SKM-1 treated with dmso at 0.1 percent for 144 hours (cell line): ENCODE results near the gene CHST11.
"Not testable (repeated sequence)": the region's sequence is repeated elsewhere in the genome, so short reads cannot be mapped to it uniquely, and the experiment has no call there.

Experiments used
- DNase-seq: peaks from one replicate; lab custom pipeline; 2025; ENCODE audit not compliant: unreplicated experiment; lab: John Stamatoyannopoulos, UW

CHST11 gene

DNA sequence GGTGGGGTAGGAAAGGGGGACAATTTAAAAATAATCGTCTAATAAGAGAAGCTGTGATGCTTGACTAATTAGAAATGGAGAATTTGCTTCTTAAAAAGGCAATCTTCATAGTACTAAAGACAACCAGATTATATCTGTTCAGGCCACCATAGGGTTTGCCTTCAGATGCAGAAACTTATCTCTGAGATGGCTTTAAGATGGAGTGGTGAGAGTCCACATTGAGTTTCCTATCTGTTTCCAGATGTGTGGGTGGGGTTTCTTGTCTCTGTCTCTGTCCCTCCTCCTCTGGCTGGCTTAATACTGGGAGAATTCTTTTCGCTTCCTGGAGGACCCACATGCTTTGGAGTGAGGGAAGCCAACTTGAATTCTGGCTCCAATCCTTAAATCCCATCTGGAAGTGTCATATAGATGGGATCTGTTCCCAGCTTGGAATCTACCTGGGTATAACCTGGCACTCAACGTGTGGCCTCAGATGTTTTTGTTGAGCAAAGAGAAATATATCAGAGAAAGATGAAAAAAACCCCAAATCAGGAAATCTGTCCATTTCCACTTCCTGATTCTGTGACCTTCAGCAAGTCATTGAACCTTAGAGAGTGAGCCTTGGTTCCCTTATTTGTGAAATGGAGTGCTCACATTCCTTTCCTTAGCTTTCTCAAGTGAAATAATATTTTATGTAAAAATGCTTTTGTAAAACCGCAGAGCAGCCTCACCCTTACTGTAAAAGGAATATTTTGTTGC is 66.4 kb downstream of the CHST11 start:
- DNase-seq = peak; percentile 25

DNA sequence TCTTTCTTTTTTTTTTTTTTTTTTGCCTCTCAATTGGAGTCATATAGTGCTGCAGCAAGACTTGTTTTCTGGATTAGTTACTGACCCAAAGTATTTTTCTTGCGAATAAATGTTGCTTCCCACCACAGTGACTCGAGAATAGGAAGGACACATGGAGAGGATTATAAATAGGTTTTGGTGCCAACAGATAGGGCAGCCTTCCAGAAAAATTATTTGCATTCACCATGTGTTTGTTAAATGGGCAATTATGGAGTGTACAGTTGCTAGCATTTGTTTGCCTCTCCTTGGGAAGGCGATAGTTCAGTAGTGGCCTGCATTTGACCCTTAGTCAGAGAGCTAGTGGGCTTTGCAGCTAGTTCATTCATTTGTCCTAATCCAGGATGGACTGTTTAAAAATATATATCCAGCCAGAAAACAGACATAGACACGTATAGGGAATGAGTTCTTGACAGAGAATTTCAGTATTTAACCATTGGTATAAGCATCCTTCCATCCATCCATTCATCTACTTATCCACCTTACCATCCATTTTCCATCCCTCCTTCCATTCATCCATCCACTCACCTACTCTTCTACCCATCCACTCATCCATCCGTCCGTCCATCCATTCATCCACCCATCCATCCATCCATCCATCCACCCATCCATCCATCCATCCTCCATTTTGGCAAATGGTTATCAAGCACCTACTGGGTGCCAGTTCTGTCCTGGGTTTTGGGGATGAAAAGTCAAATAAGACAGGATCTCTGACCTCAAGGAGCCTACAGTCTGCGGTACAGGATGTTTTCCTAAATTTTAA is 67.5 kb downstream of the CHST11 start:
- no peak for DNase-seq

DNA sequence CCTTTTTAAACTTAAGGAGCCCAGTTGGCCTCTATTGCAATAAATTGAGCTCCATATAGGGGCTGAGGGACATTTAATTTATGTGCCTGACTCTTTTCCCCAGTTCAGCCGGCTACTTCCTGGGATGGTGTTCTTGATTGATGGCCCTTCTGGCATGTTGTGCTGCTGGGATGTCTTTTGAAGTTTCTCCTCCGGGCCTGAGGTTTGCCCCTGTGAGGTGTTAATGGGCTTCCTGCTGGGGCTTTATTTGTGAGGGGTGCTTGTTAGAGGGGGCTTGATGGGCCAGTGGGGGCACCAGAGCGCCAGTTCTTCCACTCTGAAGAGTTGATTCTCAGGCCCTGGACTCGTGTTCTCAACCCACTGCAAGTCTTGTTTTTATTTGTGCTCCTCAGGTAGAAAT is 69.6 kb downstream of the CHST11 start:
- DNase-seq = no peak

DNA sequence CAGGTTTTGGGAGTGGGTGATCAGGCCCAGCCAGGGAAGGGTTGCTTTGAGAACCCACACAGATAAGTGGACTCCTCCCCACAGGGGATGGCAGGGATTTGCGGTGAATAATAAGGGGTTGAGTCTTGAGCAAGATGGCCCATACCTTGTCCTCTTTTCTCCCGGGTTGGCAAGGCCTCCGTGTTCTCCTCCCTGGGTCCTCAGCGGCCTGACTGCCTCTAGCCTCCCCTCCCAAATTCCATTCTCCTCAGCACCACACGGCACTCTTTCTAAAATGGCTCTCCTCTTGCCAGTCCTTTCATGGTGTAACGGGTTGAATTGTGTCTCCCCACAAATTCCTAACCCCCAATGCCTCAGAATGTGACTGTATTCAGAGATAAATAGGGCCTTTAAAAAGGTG is 70.0 kb downstream of the CHST11 start:
- DNase-seq = no peak

DNA sequence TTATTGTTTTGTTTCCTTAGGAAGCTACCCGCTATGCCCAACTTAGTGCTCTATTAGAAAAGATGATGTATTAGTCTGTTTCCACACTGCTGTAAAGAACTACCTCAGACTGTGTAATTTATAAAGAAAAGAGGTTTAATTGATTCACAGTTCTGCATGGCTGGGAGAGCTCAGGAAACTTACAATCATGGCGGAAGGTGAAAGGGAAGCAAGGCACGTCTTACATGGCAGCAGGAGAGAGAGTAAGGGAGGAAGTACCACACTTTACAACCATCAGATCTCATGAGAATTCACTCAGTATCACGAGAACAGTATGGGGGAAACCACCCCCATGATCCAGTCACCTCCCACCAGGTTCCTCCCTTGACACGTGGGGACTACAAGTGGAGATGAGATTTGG is 70.9 kb downstream of the CHST11 start:
- not testable (repeated sequence) for DNase-seq

DNA sequence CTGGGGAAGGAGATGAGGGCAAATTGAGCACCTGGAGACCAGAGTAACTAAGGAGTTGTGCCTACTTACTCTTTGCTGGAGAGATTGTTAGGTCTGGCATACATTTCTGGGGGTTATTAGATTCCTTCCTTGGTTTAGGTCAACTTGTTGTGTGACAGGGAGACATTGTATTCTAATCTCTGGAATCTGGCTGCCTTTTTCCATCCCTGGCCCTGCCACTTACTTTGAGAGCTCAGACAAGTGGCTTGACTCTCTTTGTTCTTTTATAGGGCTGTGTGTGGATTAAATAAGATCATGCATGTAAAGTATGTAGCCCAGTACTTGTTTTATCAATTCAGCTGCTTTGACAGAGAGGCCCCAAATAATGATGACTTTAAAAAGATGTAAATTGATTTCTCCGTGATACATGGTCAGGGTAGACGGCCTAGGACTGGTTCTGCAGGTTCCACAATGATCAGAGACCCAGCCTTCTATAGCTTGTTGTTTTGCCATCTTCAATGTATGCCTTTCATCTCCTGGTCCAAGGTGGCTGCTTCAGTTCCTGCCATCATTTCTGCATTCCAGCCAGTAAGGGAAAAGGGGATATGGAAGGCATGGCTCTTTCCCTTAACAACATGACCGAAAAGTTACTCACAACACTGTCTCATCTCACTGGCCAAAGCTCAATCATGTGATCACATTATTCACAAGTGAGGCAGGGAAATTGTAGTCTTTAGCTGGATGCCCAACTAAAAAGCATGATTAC is 72.6 kb downstream of the CHST11 start:
- DNase-seq = no peak

DNA sequence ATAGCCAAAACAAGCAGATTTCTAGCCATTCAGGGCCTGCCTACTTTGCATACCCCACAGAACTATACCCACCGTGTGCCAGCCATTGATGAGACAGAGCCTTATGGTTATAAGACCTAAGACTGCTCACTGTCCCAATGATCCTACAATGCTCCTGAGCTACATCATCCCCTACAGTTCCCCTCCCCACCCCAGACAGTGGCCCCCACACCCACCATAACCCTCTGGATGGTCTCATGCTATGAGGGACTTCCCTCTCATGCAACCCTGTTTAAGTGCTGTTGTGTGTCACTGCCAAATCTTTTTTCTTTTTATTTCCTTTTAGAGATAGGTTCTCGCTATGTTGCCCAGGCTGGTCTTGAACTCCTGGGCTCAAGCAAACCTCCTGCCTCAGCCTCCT is 75.9 kb downstream of the CHST11 start:
- no peak for DNase-seq

DNA sequence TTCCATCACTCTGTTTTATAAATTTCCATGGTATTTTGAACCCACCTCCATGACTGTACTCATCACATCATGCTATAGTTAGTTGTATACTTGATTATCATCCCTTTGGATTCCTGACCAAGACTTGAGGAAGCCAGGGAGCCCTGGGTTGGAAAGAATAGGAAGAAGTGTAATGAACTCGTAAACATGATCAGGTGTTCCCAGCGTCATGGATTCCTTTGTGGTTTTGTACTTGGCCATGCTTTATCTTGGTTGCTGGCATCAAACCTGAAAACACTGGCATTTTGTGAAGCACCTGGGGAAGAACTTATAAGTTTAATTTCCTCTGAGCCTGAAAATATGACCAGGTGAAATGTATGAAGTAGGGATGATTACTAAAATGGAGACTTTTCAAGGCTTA is 76.4 kb downstream of the CHST11 start:
- no peak for DNase-seq

DNA sequence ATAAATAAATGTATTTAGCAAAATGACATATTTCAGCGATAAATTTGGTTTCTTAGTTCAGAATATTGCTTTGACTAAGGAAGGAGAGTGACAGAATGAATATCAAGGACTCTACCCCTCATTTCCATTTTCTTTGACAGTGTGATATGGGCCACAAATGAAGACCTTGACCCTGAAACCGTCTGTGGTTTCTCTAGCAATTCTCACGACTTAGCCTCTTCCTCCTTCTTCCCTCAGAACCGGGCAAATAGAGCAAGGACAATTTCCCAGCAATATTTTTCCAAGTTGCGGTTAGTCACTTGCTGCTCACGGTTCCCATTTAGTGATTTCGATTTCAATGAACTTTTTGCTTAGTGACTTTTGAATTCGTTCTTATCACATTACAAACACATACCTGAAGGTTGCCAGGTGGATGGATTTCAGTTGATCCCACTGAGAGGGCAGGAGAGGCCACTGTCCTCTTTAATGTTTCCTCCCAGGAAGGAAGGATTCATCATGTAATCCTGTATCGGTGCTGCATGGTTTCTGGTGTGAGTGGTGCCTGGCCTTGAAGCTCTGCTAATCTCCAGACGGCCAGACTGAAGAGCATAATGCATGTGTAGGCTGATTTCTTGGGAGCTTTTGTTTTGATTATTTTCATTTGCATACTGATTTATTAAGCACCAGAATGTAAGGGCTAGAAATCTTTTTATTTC is 77.6 kb downstream of the CHST11 start:
- no peak for DNase-seq

DNA sequence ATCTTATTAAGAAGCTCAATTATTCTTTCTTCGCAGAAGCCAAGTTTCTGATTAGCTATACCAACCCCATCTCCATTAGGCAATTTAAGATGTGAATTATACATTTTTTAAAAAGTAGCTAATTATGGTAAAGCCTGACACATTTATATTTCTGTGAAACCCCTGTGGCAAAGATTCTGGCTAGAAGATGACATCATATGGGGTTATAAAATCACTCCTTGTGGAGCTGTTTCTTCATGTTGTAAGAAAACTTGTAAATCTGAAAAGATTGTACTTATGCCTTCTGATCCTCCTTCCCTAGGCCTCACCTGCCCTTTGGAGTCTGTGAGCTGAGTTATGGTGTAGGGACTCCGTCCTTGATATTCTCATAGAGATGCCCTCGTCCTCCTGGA is 78.1 kb downstream of the CHST11 start:
- no peak for DNase-seq

DNA sequence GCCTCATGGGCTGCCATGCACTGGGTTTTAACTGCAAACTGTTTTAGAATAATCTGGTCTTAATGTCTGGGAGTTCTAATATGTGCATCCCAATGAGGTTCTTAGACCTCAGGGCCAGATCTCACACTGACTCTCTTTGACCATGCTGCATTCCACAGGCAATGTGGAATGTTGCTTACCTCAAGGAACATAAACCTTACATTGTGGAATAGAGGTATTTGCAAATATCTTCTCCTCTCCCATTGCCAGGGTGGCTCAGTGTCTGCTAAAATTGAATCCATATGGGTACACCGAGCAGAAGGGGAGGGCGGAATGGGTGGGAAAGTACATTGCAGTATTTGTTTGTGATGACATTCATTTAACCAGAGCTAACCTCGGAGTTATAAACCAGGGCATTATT is 78.6 kb downstream of the CHST11 start:
- DNase-seq = no peak

DNA sequence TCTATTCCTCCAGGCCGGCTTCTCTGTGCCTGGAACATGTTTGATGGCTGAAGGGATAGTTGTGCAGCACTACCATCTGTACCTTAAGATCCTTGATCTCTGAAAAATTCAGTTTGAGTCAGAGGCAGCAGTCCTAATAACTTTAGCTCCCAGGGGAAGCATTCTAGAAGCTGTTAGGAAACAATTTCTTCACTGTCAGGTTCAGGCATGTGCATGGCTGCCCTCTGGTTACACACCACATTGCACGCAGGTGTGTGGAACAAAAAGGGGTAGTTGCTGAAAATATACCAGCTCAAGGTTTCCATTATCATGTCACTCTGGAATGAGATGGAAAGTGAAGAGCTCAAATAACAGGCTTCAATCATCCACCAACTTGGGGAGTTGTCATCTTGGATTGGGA is 80.1 kb downstream of the CHST11 start:
- DNase-seq = no peak

DNA sequence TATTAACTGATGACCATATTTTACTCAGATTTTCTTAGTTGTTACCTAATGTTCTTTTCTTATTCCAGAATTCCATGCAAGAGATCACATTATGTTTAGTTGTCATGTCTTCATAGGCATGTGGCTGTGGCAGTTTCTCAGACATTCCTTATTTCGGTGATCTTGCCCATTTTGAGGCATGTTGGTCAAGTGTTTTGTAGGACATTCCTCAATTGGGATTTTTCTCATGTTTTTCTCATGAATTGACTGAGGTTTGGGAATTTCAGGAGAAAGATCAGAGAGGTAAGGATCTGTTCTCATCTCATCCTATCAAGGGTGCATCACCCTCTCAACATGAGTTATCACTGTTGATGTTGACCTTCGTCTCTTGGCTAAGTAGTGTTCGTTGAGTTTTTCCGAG is 81.3 kb downstream of the CHST11 start:
- no peak for DNase-seq

DNA sequence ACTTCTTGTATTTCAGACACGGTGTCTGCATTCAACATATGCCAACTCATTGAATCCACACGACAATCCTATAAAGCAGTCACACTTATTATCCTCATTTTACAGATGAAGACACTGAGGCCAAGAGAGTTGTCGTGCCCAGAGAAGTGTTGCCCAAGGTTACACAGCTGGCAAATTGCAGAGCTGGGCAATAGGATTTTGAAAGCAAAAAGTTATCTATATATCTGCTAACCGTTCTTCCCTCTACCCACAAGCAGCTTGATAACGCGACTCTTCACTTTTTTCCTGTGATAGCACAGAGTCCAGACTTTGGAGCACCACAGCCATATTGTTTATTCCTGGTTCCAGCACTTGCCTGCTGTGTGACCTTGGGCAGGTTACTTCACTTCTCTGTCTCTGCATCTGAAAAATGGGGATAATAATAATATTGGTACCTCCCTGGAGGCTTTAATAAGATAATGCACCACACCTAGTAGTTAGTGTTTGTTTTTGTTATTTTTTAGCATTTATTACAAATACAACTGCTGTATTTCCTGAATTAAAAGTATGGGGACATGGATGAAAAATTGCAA is 82.2 kb downstream of the CHST11 start:
- DNase-seq = no peak

DNA sequence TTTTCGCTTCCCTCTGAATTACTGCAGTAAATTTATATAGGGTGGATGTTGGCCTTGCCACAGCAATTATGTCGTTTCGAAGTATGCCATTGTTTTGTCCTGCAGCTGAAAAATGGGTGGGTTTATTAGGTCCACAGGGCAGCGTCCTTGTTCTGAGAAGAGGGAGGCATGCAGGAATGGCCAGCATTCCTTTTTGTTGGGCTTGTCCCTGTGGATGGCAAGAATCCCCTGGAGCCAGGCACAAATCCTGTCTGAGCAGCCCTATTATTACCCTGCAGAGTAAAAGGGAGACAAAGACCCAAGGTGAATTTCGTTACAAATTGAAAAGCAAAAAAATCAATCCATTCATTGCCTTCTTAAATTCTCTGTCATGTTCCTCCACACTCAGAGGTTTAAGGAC is 88.1 kb downstream of the CHST11 start:
- DNase-seq = no peak

DNA sequence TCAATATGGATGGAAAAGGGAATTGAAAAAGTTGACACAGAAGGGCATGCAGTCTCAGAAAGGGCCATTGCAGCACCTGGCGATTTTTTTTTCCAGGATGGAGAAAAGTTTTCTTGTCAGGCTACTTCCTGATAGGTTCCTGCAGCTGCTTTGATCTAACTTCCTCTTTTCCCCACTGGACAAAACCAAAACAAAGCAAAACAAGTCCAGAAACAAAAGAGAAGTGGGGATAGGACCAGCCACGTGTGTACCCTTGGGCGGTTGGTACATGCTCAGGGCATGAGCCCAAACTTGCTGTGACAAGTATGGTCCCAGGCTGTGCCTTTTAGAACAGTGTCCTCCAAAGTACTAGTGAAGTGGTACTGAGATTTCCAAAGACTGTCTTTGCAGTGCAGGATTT is 89.8 kb downstream of the CHST11 start:
- no peak for DNase-seq

DNA sequence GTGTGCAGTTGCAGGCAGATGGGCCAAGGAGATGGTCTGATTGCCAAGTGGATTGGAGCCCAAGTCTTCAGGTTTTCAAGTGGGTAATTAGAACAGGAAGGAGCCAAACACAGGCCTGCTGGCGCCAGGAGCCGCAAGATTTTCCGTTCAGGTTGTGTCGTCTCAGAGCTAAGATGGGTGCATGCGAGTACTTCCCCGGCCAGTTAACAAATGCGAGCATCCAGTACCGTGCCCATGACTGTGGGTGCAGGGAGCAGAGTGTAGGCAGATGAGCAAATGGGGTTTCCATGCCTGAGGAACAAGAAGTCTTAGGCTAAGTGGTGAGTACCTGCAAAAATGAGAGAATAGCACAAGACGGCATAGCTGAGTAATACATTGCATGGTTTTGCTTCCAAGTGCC is 90.5 kb downstream of the CHST11 start:
- DNase-seq = no peak

DNA sequence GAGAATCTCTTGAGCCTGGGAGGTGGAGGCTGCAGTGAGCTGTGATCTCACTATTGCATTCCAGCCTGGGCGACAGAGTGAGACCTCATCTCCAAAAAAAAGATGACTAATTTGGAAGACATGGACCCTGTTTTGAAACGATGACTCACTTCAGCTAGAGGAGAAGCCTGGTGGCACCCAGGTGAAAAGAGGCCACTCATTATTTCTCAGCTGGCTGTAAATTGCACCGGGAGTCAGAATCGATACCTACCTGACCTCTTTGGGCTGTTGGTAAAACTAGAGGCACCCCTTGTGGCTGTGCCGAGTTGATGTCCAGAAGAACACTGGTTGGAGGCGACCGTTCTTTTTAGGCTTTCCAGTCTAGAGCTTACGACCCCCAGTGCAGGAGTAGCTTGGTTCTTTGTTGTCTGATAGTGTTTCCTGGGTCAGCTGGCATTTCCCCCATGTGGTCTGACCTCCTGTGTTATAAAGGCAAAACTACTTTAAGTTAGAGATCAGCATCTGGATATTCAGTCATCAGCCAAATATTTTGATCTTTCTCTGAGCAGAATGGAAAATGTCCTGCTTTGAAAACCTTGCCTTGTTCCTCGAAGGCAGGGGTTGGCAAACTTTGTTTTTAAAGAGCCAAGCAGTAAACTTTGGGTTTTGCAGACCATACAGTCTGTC is 93.2 kb downstream of the CHST11 start:
- no peak for DNase-seq

DNA sequence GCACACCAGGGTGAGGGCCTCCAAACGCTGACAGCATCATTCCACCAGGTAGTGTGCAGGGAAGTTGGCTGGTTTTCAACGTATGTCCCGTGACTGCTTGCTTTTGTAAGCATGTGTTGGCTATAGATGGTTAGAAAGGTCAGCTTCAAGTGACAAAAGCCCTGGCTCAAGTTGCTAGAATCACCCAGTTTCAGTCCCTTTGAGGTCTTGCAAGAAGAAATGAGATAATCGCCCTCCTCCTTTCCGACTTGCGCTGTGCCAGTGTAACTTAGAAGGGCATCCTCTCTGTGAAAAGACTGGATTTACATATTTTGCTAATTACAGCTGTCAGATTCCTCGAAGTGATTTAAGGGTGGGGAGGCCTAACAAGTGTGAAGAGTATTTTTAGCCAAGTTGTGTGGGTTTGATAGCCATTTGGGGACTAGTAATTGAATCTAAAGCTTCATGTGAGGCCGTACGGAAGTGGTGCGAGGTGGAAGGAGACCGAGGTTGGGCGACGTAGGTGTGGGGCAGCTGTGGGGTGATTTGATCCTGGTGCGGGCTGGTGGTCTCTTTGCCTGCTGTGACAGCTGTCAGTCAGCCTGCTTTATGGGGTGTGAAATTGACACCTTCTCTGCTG is 94.7 kb downstream of the CHST11 start:
- DNase-seq = no peak

DNA sequence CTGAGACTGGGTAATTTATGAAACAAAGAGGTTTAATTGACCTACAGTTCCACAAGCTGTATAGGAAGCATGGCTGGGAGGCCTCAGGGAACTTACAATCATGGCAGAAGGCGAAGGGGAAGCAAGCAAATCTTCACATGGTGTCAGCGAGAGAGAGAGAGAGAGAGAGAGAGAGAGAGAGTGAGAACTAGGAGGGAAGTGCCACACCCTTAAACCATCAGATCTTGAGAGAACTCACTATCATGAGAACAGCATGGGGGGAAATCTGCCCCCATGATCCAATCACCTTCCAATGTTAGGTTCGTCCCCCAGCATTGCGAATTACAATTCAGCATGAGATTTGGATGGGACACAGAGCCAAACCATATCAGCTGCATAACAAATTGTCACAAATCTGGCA is 96.7 kb downstream of the CHST11 start:
- DNase-seq = no peak
